Coronary artery (tissue), 2 donors: Measurements from ENCODE around the gene FLRT3.

ENCODE experiments used
- DNase-seq: peaks from one replicate; pipeline ENCODE4 v3.0.0-alpha.2; 2017; ENCODE audit warnings: low spot score
- H3K27ac ChIP-seq, 2 donors: fragments of 200-600 bp; sonication (generic); one replicate each; pipeline ENCODE4 v1.5.1; 2016 to 2019
- H3K4me3 ChIP-seq: fragments of 200-600 bp; sonication (generic); 2 replicates; pipeline ENCODE4 v1.5.1; 2016; ENCODE audit warnings: mild to moderate bottlenecking, moderate library complexity
- TF ChIP-seq, protein P1 (sequence below): fragments of 200-600 bp; sonication (generic); IDR thresholded peaks from one replicate; pipeline ENCODE4 v1.5.1; 2019; ENCODE audit warnings: antibody characterized with exemption

Gene FLRT3

DNA sequence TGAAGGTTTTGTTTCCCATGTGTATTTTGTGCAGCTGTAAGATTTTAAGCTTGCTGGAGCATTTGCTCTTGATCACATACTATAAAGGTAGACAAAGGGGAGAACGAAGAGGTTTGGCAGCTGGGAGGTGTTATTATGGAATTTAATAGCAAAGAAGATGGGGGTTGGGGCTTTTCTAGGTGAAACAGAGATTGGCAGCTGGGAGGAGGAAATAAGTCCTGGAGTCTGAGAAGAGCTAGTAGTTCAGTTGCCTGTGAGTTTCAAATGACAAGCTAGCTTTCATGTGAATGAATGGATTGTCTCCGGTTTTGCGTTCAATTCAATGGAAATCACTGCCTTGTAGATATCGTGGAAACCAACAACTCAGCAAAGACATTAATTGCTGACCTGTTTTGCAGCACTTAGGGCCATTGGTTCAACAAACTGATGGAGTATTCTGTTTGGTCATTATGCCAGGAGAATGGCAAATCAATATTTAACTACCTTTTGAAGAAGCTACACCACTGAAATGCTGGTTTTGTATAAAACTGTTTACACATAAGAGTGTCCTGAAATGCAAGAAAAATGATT is 38.1 kb upstream of the FLRT3 start:
- Histone ChIP-seq H3K27ac (no peak overlapping the region), H3K4me3 (no peak overlapping the region)
- DNase-seq, result no peak
- TF ChIP-seq, protein P1, sequence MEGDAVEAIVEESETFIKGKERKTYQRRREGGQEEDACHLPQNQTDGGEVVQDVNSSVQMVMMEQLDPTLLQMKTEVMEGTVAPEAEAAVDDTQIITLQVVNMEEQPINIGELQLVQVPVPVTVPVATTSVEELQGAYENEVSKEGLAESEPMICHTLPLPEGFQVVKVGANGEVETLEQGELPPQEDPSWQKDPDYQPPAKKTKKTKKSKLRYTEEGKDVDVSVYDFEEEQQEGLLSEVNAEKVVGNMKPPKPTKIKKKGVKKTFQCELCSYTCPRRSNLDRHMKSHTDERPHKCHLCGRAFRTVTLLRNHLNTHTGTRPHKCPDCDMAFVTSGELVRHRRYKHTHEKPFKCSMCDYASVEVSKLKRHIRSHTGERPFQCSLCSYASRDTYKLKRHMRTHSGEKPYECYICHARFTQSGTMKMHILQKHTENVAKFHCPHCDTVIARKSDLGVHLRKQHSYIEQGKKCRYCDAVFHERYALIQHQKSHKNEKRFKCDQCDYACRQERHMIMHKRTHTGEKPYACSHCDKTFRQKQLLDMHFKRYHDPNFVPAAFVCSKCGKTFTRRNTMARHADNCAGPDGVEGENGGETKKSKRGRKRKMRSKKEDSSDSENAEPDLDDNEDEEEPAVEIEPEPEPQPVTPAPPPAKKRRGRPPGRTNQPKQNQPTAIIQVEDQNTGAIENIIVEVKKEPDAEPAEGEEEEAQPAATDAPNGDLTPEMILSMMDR, result no peak

DNA sequence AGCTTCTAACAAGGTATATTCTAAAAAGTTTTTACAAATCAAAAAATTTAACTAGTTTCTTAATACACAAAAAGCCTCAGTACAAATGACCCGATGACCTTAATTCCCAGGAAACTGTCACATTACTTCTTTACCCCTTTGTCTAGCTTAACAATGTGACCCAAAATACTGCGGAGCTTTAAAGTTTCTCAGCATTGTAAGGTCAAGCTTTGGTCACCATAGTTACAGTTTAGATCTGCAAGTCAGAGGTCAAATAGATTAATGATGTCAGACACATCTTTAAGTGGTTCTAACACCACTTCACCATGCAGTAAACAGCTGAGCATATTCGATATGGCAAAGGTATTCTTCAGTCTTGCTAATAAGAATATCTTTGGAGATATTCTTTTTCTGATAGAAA is 36.8 kb upstream of the FLRT3 start:
- TF ChIP-seq, protein P1, result no peak
- no peak for DNase-seq
- Histone ChIP-seq H3K4me3 (no peak overlapping the region), H3K27ac (no peak overlapping the region)

GRCh38 chr20:14361509-14362345 is 24.3 kb upstream of the FLRT3 start:
- TF ChIP-seq, protein P1, result no peak
- DNase-seq, result no peak
- Histone ChIP-seq H3K4me3 (no peak overlapping the region), H3K27ac (no peak overlapping the region)

DNA sequence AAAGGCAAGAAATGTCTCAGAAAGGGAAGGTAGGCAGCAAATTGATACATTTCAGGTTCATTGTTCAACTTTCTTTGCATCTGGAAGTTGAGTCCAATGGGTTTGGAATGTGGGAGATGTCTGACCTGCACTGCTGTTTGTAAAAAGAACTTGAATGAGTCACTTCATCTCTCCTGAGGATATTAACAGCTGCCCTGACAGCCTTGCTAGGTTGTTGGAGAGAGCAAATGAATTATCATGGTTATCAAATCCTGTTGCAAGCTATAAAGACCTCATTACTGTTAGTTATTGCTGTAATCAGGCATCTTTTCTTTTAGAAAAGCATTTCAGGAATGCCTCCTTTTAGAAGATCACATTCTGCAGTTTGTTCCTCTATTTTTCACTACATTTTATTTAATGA is 23.0 kb upstream of the FLRT3 start:
- TF ChIP-seq, protein P1, result no peak
- no peak for DNase-seq
- Histone ChIP-seq H3K4me3 (no peak overlapping the region), H3K27ac (no peak overlapping the region)

- no peak for DNase-seq
- Histone ChIP-seq H3K4me3 (no peak overlapping the region), H3K27ac (no peak overlapping the region)
- TF ChIP-seq, protein P1, result no peak
Measured at GRCh38 chr20:14355791-14356190, 18.4 kb upstream of the FLRT3 start.

DNA sequence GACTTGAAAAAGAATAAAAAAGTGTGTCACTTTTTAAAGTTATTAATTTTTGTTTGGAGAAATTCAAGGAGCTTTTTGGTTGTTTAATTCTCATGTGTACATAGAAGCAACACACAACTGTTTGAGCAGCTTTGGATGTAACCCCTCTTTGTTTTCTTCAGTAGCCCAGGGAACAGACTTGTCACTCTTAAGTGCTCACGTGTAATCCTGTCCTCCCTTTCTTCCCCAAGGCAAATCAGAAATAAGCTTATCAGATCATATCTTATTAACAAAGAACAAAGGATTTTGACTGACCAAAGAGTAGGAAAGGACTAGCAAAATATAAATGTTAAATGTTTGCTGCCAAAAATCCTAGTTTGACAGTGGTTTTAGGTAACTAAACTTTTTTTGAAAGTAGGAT is 7.3 kb upstream of the FLRT3 start:
- Histone ChIP-seq H3K27ac (no peak overlapping the region), H3K4me3 (no peak overlapping the region)
- TF ChIP-seq, protein P1, result no peak
- DNase-seq, result no peak
